H1 (cell line): ENCODE measurements around the gene ARHGEF10L. TPM values are rescaled to one million over a fixed set of nuclear protein-coding genes. Genes with fewer than 3 reads are reported as not detected.

Source experiments
- BCL11A ChIP-seq, 2 experiments: IDR thresholded peaks; one replicate each; pipeline ENCODE4 v1.6.1; 2011; ENCODE audit warnings: low read depth in 2 of 2, low read length in 2 of 2, mild to moderate bottlenecking in 2 of 2
- BRCA1 ChIP-seq: IDR thresholded peaks from 2 replicates; pipeline ENCODE4 v1.6.1; 2012; ENCODE audit warnings: low read depth, low read length, improper control_type of control experiment
- EZH2 ChIP-seq: fragments of 200-600 bp; sonication (generic); IDR thresholded peaks from 2 replicates; pipeline ENCODE4 v1.7.1; 2012; ENCODE audit warnings: low read depth, mild to moderate bottlenecking, moderate library complexity, low read length, inconsistent platforms; ENCODE audit not compliant: severe bottlenecking
- HDAC2 ChIP-seq, 2 experiments: fragments of 300-600 bp in 1 of 2; sonication (generic) in 1 of 2; IDR thresholded peaks; 2 replicates each; pipeline ENCODE4 v1.6.1; 2011 to 2012; ENCODE audit warnings: low read depth in 2 of 2, low read length in 2 of 2, mild to moderate bottlenecking in 2 of 2, moderate library complexity in 2 of 2, borderline replicate concordance in 1 of 2, inconsistent platforms in 1 of 2
- RAD21 ChIP-seq, 2 experiments: IDR thresholded peaks in 1 of 2; conservative IDR thresholded peaks in 1 of 2; 2 replicates each; pipeline ENCODE4 v1.6.1; 2011; ENCODE audit warnings: low read depth in 2 of 2, low read length in 2 of 2, improper control_type of control experiment in 1 of 2, inconsistent platforms in 1 of 2, mild to moderate bottlenecking in 1 of 2, moderate library complexity in 1 of 2
- SAP30 ChIP-seq: fragments of 300-600 bp; sonication (generic); IDR thresholded peaks from 2 replicates; pipeline ENCODE4 v1.7.1; 2012; ENCODE audit warnings: low read length, moderate library complexity, mild to moderate bottlenecking, inconsistent platforms; ENCODE audit not compliant: insufficient read depth, insufficient replicate concordance
- SP4 ChIP-seq: IDR thresholded peaks from 2 replicates; pipeline ENCODE4 v1.6.1; 2012; ENCODE audit warnings: low read length, inconsistent platforms
- TEAD4 ChIP-seq: IDR thresholded peaks from 2 replicates; pipeline ENCODE4 v1.6.1; 2012; ENCODE audit warnings: low read depth, low read length, inconsistent platforms, mixed read lengths
- polyA plus RNA-seq, 7 experiments: library from polyadenylated mRNA; depleted of rRNA in 3 of 7; stranded (reverse) in 5 of 7; unstranded in 2 of 7; fragments of >200 nt in 5 of 7; fragments of 200-250 nt in 2 of 7; gene quantifications; 1 replicate in 5 of 7; 2 replicates in 1 of 7; 4 replicates in 1 of 7; pipeline versions ENCODE4 v1.2.1 to v1.2.3, GENCODE V29; 2011 to 2013; ENCODE audit warnings: missing spikeins in 2 of 7, mixed read lengths in 2 of 7
- total RNA-seq: library from RNA; stranded (reverse); fragmentation: NEBNext Ultra II Directional; extraction: Animal tissue kit (Norgen Biotek cat#: 25700); gene quantifications from 2 replicates; pipeline ENCODE4 v1.2.1, GENCODE V29; 2021
- TF ChIP-seq, protein P1 (sequence below): fragments of 300-600 bp; sonication (generic); IDR thresholded peaks from 2 replicates; pipeline ENCODE4 v1.7.1; 2012; ENCODE audit warnings: low read length, moderate library complexity, mild to moderate bottlenecking, inconsistent platforms; ENCODE audit not compliant: insufficient replicate concordance
- TF ChIP-seq, protein P2 (sequence below): IDR thresholded peaks from 2 replicates; pipeline ENCODE4 v1.6.1; 2012; ENCODE audit warnings: inconsistent platforms

Gene ARHGEF10L
- total and polyA plus RNA-seq, 2 of the 8 experiments (the other 6 are each of a cell fraction or from before 2014, with no cell fraction given) = 33.6 to 39.6 TPM

DNA sequence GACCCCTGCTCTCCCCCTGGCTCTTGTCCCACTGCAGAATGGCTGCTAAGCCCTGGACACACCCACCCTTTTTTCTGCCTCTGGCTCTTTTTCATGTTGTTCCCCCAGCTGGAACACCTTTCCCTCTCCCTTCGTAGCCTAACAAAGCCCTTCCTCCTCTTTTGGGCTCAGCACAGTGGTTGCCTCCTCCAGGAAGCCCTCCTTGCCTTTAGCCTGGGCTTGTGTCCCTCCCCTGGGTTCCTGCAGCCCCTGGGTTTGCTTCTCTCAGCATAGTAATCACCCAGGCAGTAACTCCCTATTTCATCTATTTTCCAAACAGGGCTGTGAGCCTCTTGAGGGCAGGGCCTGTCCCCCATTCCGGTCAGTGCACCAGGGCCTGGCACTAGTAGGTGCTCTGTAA, 195.8 kb downstream of the ARHGEF10L start (continued):
- TF ChIP-seq, protein P1, sequence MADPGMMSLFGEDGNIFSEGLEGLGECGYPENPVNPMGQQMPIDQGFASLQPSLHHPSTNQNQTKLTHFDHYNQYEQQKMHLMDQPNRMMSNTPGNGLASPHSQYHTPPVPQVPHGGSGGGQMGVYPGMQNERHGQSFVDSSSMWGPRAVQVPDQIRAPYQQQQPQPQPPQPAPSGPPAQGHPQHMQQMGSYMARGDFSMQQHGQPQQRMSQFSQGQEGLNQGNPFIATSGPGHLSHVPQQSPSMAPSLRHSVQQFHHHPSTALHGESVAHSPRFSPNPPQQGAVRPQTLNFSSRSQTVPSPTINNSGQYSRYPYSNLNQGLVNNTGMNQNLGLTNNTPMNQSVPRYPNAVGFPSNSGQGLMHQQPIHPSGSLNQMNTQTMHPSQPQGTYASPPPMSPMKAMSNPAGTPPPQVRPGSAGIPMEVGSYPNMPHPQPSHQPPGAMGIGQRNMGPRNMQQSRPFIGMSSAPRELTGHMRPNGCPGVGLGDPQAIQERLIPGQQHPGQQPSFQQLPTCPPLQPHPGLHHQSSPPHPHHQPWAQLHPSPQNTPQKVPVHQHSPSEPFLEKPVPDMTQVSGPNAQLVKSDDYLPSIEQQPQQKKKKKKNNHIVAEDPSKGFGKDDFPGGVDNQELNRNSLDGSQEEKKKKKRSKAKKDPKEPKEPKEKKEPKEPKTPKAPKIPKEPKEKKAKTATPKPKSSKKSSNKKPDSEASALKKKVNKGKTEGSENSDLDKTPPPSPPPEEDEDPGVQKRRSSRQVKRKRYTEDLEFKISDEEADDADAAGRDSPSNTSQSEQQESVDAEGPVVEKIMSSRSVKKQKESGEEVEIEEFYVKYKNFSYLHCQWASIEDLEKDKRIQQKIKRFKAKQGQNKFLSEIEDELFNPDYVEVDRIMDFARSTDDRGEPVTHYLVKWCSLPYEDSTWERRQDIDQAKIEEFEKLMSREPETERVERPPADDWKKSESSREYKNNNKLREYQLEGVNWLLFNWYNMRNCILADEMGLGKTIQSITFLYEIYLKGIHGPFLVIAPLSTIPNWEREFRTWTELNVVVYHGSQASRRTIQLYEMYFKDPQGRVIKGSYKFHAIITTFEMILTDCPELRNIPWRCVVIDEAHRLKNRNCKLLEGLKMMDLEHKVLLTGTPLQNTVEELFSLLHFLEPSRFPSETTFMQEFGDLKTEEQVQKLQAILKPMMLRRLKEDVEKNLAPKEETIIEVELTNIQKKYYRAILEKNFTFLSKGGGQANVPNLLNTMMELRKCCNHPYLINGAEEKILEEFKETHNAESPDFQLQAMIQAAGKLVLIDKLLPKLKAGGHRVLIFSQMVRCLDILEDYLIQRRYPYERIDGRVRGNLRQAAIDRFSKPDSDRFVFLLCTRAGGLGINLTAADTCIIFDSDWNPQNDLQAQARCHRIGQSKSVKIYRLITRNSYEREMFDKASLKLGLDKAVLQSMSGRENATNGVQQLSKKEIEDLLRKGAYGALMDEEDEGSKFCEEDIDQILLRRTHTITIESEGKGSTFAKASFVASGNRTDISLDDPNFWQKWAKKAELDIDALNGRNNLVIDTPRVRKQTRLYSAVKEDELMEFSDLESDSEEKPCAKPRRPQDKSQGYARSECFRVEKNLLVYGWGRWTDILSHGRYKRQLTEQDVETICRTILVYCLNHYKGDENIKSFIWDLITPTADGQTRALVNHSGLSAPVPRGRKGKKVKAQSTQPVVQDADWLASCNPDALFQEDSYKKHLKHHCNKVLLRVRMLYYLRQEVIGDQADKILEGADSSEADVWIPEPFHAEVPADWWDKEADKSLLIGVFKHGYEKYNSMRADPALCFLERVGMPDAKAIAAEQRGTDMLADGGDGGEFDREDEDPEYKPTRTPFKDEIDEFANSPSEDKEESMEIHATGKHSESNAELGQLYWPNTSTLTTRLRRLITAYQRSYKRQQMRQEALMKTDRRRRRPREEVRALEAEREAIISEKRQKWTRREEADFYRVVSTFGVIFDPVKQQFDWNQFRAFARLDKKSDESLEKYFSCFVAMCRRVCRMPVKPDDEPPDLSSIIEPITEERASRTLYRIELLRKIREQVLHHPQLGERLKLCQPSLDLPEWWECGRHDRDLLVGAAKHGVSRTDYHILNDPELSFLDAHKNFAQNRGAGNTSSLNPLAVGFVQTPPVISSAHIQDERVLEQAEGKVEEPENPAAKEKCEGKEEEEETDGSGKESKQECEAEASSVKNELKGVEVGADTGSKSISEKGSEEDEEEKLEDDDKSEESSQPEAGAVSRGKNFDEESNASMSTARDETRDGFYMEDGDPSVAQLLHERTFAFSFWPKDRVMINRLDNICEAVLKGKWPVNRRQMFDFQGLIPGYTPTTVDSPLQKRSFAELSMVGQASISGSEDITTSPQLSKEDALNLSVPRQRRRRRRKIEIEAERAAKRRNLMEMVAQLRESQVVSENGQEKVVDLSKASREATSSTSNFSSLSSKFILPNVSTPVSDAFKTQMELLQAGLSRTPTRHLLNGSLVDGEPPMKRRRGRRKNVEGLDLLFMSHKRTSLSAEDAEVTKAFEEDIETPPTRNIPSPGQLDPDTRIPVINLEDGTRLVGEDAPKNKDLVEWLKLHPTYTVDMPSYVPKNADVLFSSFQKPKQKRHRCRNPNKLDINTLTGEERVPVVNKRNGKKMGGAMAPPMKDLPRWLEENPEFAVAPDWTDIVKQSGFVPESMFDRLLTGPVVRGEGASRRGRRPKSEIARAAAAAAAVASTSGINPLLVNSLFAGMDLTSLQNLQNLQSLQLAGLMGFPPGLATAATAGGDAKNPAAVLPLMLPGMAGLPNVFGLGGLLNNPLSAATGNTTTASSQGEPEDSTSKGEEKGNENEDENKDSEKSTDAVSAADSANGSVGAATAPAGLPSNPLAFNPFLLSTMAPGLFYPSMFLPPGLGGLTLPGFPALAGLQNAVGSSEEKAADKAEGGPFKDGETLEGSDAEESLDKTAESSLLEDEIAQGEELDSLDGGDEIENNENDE = no peak
- TF ChIP-seq HDAC2 (IDR thresholded peaks at IDR 0.05; ENCODE audit: borderline replicate concordance in 1 of 2, low read depth in 2 of 2, low read length in 2 of 2) (no peak), BCL11A (IDR thresholded peaks at IDR 0.05; ENCODE audit: low read depth in 2 of 2, low read length in 2 of 2) (no peak), TEAD4 (no peak), EZH2 (no peak), SAP30 (no peak), BRCA1 (no peak), SP4 (no peak), RAD21 (IDR thresholded peaks at IDR 0.05 in 1 of 2, conservative IDR thresholded peaks at IDR 0.05 in 1 of 2; ENCODE audit: low read depth in 2 of 2, low read length in 2 of 2) (no peak)
- TF ChIP-seq, protein P2, sequence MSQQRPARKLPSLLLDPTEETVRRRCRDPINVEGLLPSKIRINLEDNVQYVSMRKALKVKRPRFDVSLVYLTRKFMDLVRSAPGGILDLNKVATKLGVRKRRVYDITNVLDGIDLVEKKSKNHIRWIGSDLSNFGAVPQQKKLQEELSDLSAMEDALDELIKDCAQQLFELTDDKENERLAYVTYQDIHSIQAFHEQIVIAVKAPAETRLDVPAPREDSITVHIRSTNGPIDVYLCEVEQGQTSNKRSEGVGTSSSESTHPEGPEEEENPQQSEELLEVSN = no peak
